HCT116 (cell line): ENCODE data around the gene TNS3. TPM values are rescaled to one million over a fixed set of nuclear protein-coding genes. Genes with fewer than 3 reads are reported as not detected.

Source experiments
- ATAC-seq: fragments of 200-7000 bp; cut with Tn5 transposase; 2 replicates; pipeline ENCODE4 v1.9.1; 2020; ENCODE audit warnings: mild to moderate bottlenecking, moderate library complexity
- BruUV-seq: library from RNA; stranded (reverse); fragments of 400-500 nt; replicated peaks from 2 replicates; lab custom pipeline; 2021; lab: Mats Ljungman, UMichigan
- CTCF ChIA-PET: fragments of 300-600 bp; sonication (Branson Sonifier 250); formaldehyde crosslinking; loops from one replicate; lab custom pipeline; 2021; ENCODE audit warnings: antibody characterized with exemption; lab: Charles Lee
- POLR2A ChIA-PET: fragments of 300-600, 350-600 bp; sonication (Branson Sonifier 250); formaldehyde crosslinking; loops from one replicate; lab custom pipeline; 2021; ENCODE audit warnings: antibody characterized with exemption; lab: Charles Lee
- RAD21 ChIA-PET, 2 experiments: fragments of 300-600 bp; sonication (Branson Sonifier 250); formaldehyde crosslinking; loops; one replicate each; lab custom pipeline; 2023; ENCODE audit warnings: low total read pairs in 2 of 2; ENCODE audit not compliant: uncharacterized antibody in 2 of 2, unreplicated experiment in 2 of 2, low non-redundant PET in 1 of 2; lab: Charles Lee
- DNase-seq: peaks from one replicate; pipeline ENCODE4 v3.0.0-alpha.2; 2010; ENCODE audit warnings: low read depth, low spot score
- H2AFZ ChIP-seq: fragments of 200-600 bp; shearing (Covaris generic), sonication (generic); 2 replicates; pipeline ENCODE4 v1.6.1; 2017; ENCODE audit warnings: low read depth, mixed run types, mixed read lengths, antibody characterized with exemption, low read length; ENCODE audit not compliant: poor library complexity, severe bottlenecking
- H3K27ac ChIP-seq: 2 replicates; pipeline ENCODE4 v1.5.1; 2012; ENCODE audit warnings: low read depth, low read length
- H3K27me3 ChIP-seq: fragments of 200-600 bp; sonication (generic); 2 replicates; pipeline ENCODE4 v1.6.1; 2016; ENCODE audit warnings: mixed run types, low read length, mixed read lengths; ENCODE audit not compliant: insufficient read depth
- H3K36me3 ChIP-seq, 2 experiments: fragments of 200-500 bp in 1 of 2; fragments of 200-600 bp in 1 of 2; sonication (Bioruptor generic) in 1 of 2; sonication (generic) in 1 of 2; 2 replicates each; pipeline versions ENCODE4 v1.5.1 to v1.6.1; 2014 to 2016; ENCODE audit warnings: low read length in 2 of 2, inconsistent platforms in 1 of 2, mixed read lengths in 1 of 2, mixed run types in 1 of 2; ENCODE audit not compliant: insufficient read depth in 2 of 2, control insufficient read depth in 1 of 2
- H3K4me1 ChIP-seq, 2 experiments: fragments of 200-600 bp in 1 of 2; sonication (generic) in 1 of 2; 2 replicates each; pipeline versions ENCODE4 v1.5.1 to v1.6.1; 2012 to 2017; ENCODE audit warnings: low read length in 2 of 2, inconsistent platforms in 1 of 2, mild to moderate bottlenecking in 1 of 2, mixed read lengths in 1 of 2, mixed run types in 1 of 2, moderate library complexity in 1 of 2; ENCODE audit not compliant: insufficient read depth in 2 of 2, control insufficient read depth in 1 of 2
- H3K4me2 ChIP-seq: fragments of 200-600 bp; sonication (generic); 2 replicates; pipeline ENCODE4 v1.6.1; 2017; ENCODE audit warnings: mixed run types, low read length, mixed read lengths
- H3K4me3 ChIP-seq, 2 experiments: fragments of 200-600 bp in 1 of 2; sonication (generic) in 1 of 2; replicated peaks in 1 of 2; 2 replicates each; pipeline ENCODE4 v1.5.1; 2011 to 2016; ENCODE audit warnings: low read length in 2 of 2, control low read depth in 1 of 2, low read depth in 1 of 2, mild to moderate bottlenecking in 1 of 2, mixed read lengths in 1 of 2, mixed run types in 1 of 2
- H3K79me2 ChIP-seq: fragments of 200-600 bp; sonication (generic); 2 replicates; pipeline ENCODE4 v1.6.1; 2017; ENCODE audit warnings: mild to moderate bottlenecking, mixed run types, low read length, moderate library complexity, mixed read lengths; ENCODE audit not compliant: insufficient read depth
- H3K9ac ChIP-seq: fragments of 200-600 bp; sonication (generic); 2 replicates; pipeline ENCODE4 v1.6.1; 2016; ENCODE audit warnings: low read length, mixed read lengths
- H3K9me2 ChIP-seq: fragments of 200-600 bp; sonication (generic), shearing (Covaris generic); 2 replicates; pipeline ENCODE4 v1.6.1; 2017; ENCODE audit warnings: mixed run types, mild to moderate bottlenecking, moderate library complexity; ENCODE audit not compliant: insufficient read depth
- H3K9me3 ChIP-seq, 2 experiments: fragments of 200-500 bp in 1 of 2; fragments of 200-600 bp in 1 of 2; sonication (Bioruptor generic) in 1 of 2; sonication (generic) in 1 of 2; 2 replicates each; pipeline ENCODE4 v1.6.1; 2014 to 2017; ENCODE audit warnings: low read length in 2 of 2, mixed read lengths in 2 of 2, inconsistent platforms in 1 of 2, low read depth in 1 of 2, mild to moderate bottlenecking in 1 of 2, mixed run types in 1 of 2, moderate library complexity in 1 of 2; ENCODE audit not compliant: control insufficient read depth in 1 of 2, insufficient read depth in 1 of 2
- H4K20me1 ChIP-seq: fragments of 200-600 bp; sonication (generic), shearing (Covaris generic); 2 replicates; pipeline ENCODE4 v1.6.1; 2017; ENCODE audit warnings: mixed run types, mild to moderate bottlenecking, moderate library complexity; ENCODE audit not compliant: insufficient read depth
- CTCF ChIP-seq, 3 experiments: fragments of 200-600 bp in 1 of 3; sonication (generic) in 1 of 3; IDR thresholded peaks in 2 of 3; conservative IDR thresholded peaks in 1 of 3; 2 replicates each; pipeline ENCODE4 v1.5.1; 2012 to 2017; ENCODE audit warnings: low read depth in 2 of 3, low read length in 2 of 3, antibody characterized with exemption in 1 of 3, borderline replicate concordance in 1 of 3, control low read depth in 1 of 3, mild to moderate bottlenecking in 1 of 3, mixed read lengths in 1 of 3, mixed run types in 1 of 3, moderate library complexity in 1 of 3; ENCODE audit not compliant: insufficient read depth in 1 of 3
- EGR1 ChIP-seq: IDR thresholded peaks from 2 replicates; pipeline ENCODE4 v1.6.1; 2012; ENCODE audit warnings: low read depth
- ELF1 ChIP-seq: IDR thresholded peaks from 2 replicates; pipeline ENCODE4 v1.6.1; 2012; ENCODE audit warnings: low read depth, borderline replicate concordance
- EZH2 ChIP-seq: fragments of 200-600 bp; sonication (generic); IDR thresholded peaks from 2 replicates; pipeline ENCODE4 v1.6.1; 2017; ENCODE audit warnings: antibody characterized with exemption, mixed run types
- EZH2phosphoT487 ChIP-seq: fragments of 200-600 bp; IDR thresholded peaks from 2 replicates; pipeline ENCODE4 v1.6.1; 2018; ENCODE audit warnings: antibody characterized with exemption, borderline replicate concordance
- FOSL1 ChIP-seq: IDR thresholded peaks from 2 replicates; pipeline ENCODE4 v1.6.1; 2012; ENCODE audit warnings: low read depth
- MAX ChIP-seq: IDR thresholded peaks from 2 replicates; pipeline ENCODE4 v1.6.1; 2012
- POLR2AphosphoS5 ChIP-seq: IDR thresholded peaks from 2 replicates; pipeline ENCODE4 v1.6.1; 2011; ENCODE audit warnings: mild to moderate bottlenecking, low read depth, low read length, moderate library complexity
- RAD21 ChIP-seq: IDR thresholded peaks from 2 replicates; pipeline ENCODE4 v1.6.1; 2012; ENCODE audit warnings: low read depth, mild to moderate bottlenecking
- SP1 ChIP-seq: IDR thresholded peaks from 2 replicates; pipeline ENCODE4 v1.6.1; 2012; ENCODE audit warnings: low read depth
- SRF ChIP-seq: IDR thresholded peaks from 2 replicates; pipeline ENCODE4 v1.6.1; 2012; ENCODE audit warnings: low read depth
- YY1 ChIP-seq: IDR thresholded peaks from 2 replicates; pipeline ENCODE4 v1.6.1; 2011; ENCODE audit warnings: low read length, low read depth, moderate library complexity, mild to moderate bottlenecking; ENCODE audit not compliant: insufficient replicate concordance; ENCODE audit errors: extremely low read depth
- ZNF274 ChIP-seq: fragments of 200-500 bp; sonication (Bioruptor generic); IDR thresholded peaks from 2 replicates; pipeline ENCODE4 v1.6.1; 2014; ENCODE audit warnings: mild to moderate bottlenecking, low read depth, low read length, inconsistent platforms
- intact Hi-C: fragments of 100-400 bp; cut with micrococcal nuclease; formaldehyde crosslinking; loops from 2 replicates; pipeline ENCODE4 v1.10.0; 2022
- total RNA-seq: library from RNA; stranded (reverse); gene quantifications from one replicate; pipeline ENCODE4 v1.2.1, GENCODE V29; 2021; ENCODE audit not compliant: unreplicated experiment

The TNS3 gene
- total RNA-seq, 1 experiment from 2014 or later, result 9.1 TPM

- Histone ChIP-seq H3K36me3 (no peaks in the 10 kb centered on the region), H3K27me3 (no peaks in the 10 kb centered on the region), H3K79me2 (no peaks in the 10 kb centered on the region), H2AFZ (no peak overlapping the region), H3K4me2 (no peak overlapping the region), H3K4me3 (no peak overlapping the region), H3K9me2 (no peaks in the 10 kb centered on the region), H3K4me1 (no peaks in the 10 kb centered on the region; a peak in 1 of 4 replicates), H4K20me1 (no peaks in the 10 kb centered on the region), H3K9ac (no peak overlapping the region), H3K27ac (no peak overlapping the region), H3K9me3 (no peaks in the 10 kb centered on the region)
- intact Hi-C loops, result no loop called here
- ChIA-PET CTCF (no interaction called here), POLR2A (no interaction called here), RAD21 (no interaction called here)
- DNase-seq (no peak), ATAC-seq (no peak)
- no peak for TF ChIP-seq FOSL1
- TF ChIP-seq SP1, result no peak
- no peak for TF ChIP-seq YY1
- no peak for TF ChIP-seq POLR2AphosphoS5
- TF ChIP-seq CTCF (IDR thresholded peaks at IDR 0.05 in 2 of 3, conservative IDR thresholded peaks at IDR 0.05 in 1 of 3; ENCODE audit: borderline replicate concordance in 1 of 3, insufficient read depth in 1 of 3, low read depth in 2 of 3, low read length in 2 of 3), result no peak
- TF ChIP-seq ZNF274, result no peak
- TF ChIP-seq EZH2phosphoT487, result no peak
- no peak for TF ChIP-seq ELF1
- TF ChIP-seq EGR1, result no peak
- TF ChIP-seq MAX, result no peak
- TF ChIP-seq RAD21, result no peak
- no peak for TF ChIP-seq EZH2
- no peak for TF ChIP-seq SRF
- BruUV-seq, result no TSS peak
Measured at GRCh38 chr7:47594406-47594805, 12.5 kb upstream of the TNS3 start.
